NT2/D1 (cell line): ENCODE results near the gene PAPLN.

Experiments
- YY1 ChIP-seq: IDR thresholded peaks from 2 replicates; pipeline ENCODE4 v1.6.1; 2011; ENCODE audit not compliant: insufficient read length, insufficient read depth
- ZNF274 ChIP-seq: IDR thresholded peaks from 2 replicates; pipeline ENCODE4 v1.6.1; 2011; ENCODE audit warnings: mild to moderate bottlenecking, low read depth, low read length

GRCh38 chr14:73264080-73264884, 27.0 kb downstream of the PAPLN start:
- no peak for TF ChIP-seq YY1
- no peak for TF ChIP-seq ZNF274
